IMR-90 (cell line): ENCODE measurements around the gene EFHC2. TPM values are rescaled to one million over a fixed set of nuclear protein-coding genes. Genes with fewer than 3 reads are reported as not detected.

Experiments used
- ATAC-seq: fragments of 200-7000 bp; cut with Tn5 transposase; 2 replicates; pipeline ENCODE4 v1.9.1; 2020; ENCODE audit warnings: low read depth, mild to moderate bottlenecking, moderate library complexity
- BruUV-seq: library from RNA; stranded (reverse); fragments of 400-500 nt; replicated peaks from 2 replicates; lab custom pipeline; 2021; lab: Mats Ljungman, UMichigan
- CTCF ChIA-PET: fragments of 300-600 bp; formaldehyde crosslinking; extraction: SDS; loops from one replicate; lab custom pipeline; 2021; ENCODE audit warnings: antibody characterized with exemption; lab: Yijun Ruan, JAX
- POLR2A ChIA-PET: fragments of 300-600 bp; sonication (Branson Sonifier 250); formaldehyde crosslinking; loops from one replicate; lab custom pipeline; 2022; ENCODE audit warnings: antibody characterized with exemption; ENCODE audit not compliant: unreplicated experiment; lab: Charles Lee
- DNase-seq: peaks from one replicate; pipeline ENCODE4 v3.0.0; 2013
- H2AFZ ChIP-seq: replicated peaks from 2 replicates; pipeline ENCODE3; 2013; ENCODE audit warnings: low read length, mild to moderate bottlenecking; ENCODE audit not compliant: poor library complexity
- H2AK5ac ChIP-seq: 2 replicates; pipeline ENCODE4 v1.6.1; 2013; ENCODE audit warnings: low read depth, low read length, inconsistent platforms
- H2AK9ac ChIP-seq: replicated peaks from 2 replicates; pipeline ENCODE3; 2013; ENCODE audit warnings: mild to moderate bottlenecking, low read depth, low read length, moderate library complexity; ENCODE audit not compliant: poor library complexity
- H2BK120ac ChIP-seq: 2 replicates; pipeline ENCODE4 v1.6.1; 2013; ENCODE audit warnings: low read depth, low read length, inconsistent platforms
- H2BK15ac ChIP-seq: 3 replicates; pipeline ENCODE4 v1.6.1; 2013; ENCODE audit warnings: low read depth, low read length, inconsistent platforms
- H2BK20ac ChIP-seq: 2 replicates; pipeline ENCODE4 v1.6.1; 2013; ENCODE audit warnings: low read depth, mild to moderate bottlenecking, inconsistent platforms, low read length, moderate library complexity
- H2BK5ac ChIP-seq: 2 replicates; pipeline ENCODE4 v1.6.1; 2013; ENCODE audit warnings: mild to moderate bottlenecking, low read depth, low read length, inconsistent platforms; ENCODE audit not compliant: poor library complexity, severe bottlenecking
- H3K14ac ChIP-seq: replicated peaks from 2 replicates; pipeline ENCODE4 v1.6.1; 2013; ENCODE audit warnings: low read depth, low read length, inconsistent platforms
- H3K18ac ChIP-seq: 2 replicates; pipeline ENCODE4 v1.6.1; 2013; ENCODE audit warnings: low read depth, low read length, control low read depth
- H3K23ac ChIP-seq: 2 replicates; pipeline ENCODE4 v1.6.1; 2013; ENCODE audit warnings: low read depth, low read length, inconsistent platforms
- H3K27ac ChIP-seq: 2 replicates; pipeline ENCODE4 v1.5.1; 2013; ENCODE audit warnings: mild to moderate bottlenecking, control low read depth, low read length; ENCODE audit not compliant: insufficient read depth
- H3K27me3 ChIP-seq: 2 replicates; pipeline ENCODE4 v1.6.1; 2013; ENCODE audit warnings: low read length; ENCODE audit not compliant: control insufficient read depth, insufficient read depth
- H3K36me3 ChIP-seq: 2 replicates; pipeline ENCODE4 v1.6.1; 2013; ENCODE audit warnings: low read length, mixed read lengths; ENCODE audit not compliant: control insufficient read depth, insufficient read depth
- H3K4ac ChIP-seq: 2 replicates; pipeline ENCODE4 v1.6.1; 2013; ENCODE audit warnings: low read depth, low read length, inconsistent platforms
- H3K4me1 ChIP-seq: 2 replicates; pipeline ENCODE4 v1.6.1; 2013; ENCODE audit warnings: low read length, mixed read lengths; ENCODE audit not compliant: control insufficient read depth, insufficient read depth
- H3K4me2 ChIP-seq: 2 replicates; pipeline ENCODE4 v1.6.1; 2013; ENCODE audit warnings: low read depth, mild to moderate bottlenecking, control low read depth, low read length, moderate library complexity
- H3K4me3 ChIP-seq: 2 replicates; pipeline ENCODE4 v1.5.1; 2013; ENCODE audit warnings: low read depth, mild to moderate bottlenecking, control low read depth, low read length, moderate library complexity; ENCODE audit not compliant: insufficient read depth
- H3K56ac ChIP-seq: 2 replicates; pipeline ENCODE4 v1.6.1; 2013; ENCODE audit warnings: low read length, inconsistent platforms; ENCODE audit not compliant: insufficient read depth; ENCODE audit errors: extremely low read depth
- H3K79me1 ChIP-seq, 2 experiments: 2 replicates each; pipeline ENCODE4 v1.6.1; 2013; ENCODE audit warnings: low read length in 2 of 2, inconsistent platforms in 1 of 2, low read depth in 1 of 2
- H3K9ac ChIP-seq: 2 replicates; pipeline ENCODE4 v1.6.1; 2013; ENCODE audit warnings: low read depth, low read length, control low read depth
- H3K9me1 ChIP-seq: 2 replicates; pipeline ENCODE4 v1.6.1; 2013; ENCODE audit warnings: low read length, inconsistent platforms; ENCODE audit not compliant: insufficient read depth
- H3K9me3 ChIP-seq: 2 replicates; pipeline ENCODE4 v1.6.1; 2013; ENCODE audit warnings: low read length; ENCODE audit not compliant: control insufficient read depth, insufficient read depth
- H4K20me1 ChIP-seq: 2 replicates; pipeline ENCODE4 v1.6.1; 2013; ENCODE audit warnings: low read length, inconsistent platforms; ENCODE audit not compliant: insufficient read depth
- H4K5ac ChIP-seq: 2 replicates; pipeline ENCODE4 v1.6.1; 2013; ENCODE audit warnings: mild to moderate bottlenecking, low read depth, low read length, control low read depth
- H4K8ac ChIP-seq, 2 experiments: 2 replicates each; pipeline ENCODE4 v1.6.1; 2013; ENCODE audit warnings: low read depth in 2 of 2, low read length in 2 of 2, control low read depth in 1 of 2, inconsistent platforms in 1 of 2
- H4K91ac ChIP-seq: 2 replicates; pipeline ENCODE4 v1.6.1; 2013; ENCODE audit warnings: low read depth, low read length, inconsistent platforms; ENCODE audit not compliant: insufficient read depth
- BHLHE40 ChIP-seq: fragments of 150-350 bp; IDR thresholded peaks from 2 replicates; pipeline ENCODE4 v1.6.1; 2016; ENCODE audit warnings: mild to moderate bottlenecking, low read depth, low read length
- CEBPB ChIP-seq: IDR thresholded peaks from 2 replicates; pipeline ENCODE4 v1.6.1; 2012; ENCODE audit warnings: low read depth, low read length, improper control_type of control experiment
- CHD1 ChIP-seq: IDR thresholded peaks from 2 replicates; pipeline ENCODE4 v1.6.1; 2012; ENCODE audit warnings: low read depth, low read length, improper control_type of control experiment
- CTCF ChIP-seq: conservative IDR thresholded peaks from 2 replicates; pipeline ENCODE4 v1.5.1; 2012; ENCODE audit warnings: mild to moderate bottlenecking, low read depth, low read length, improper control_type of control experiment
- ELK1 ChIP-seq: fragments of 150-350 bp; IDR thresholded peaks from 2 replicates; pipeline ENCODE4 v1.6.1; 2016; ENCODE audit warnings: low read depth, mild to moderate bottlenecking, low read length, moderate library complexity, borderline replicate concordance
- FOS ChIP-seq: fragments of 150-350 bp; IDR thresholded peaks from 2 replicates; pipeline ENCODE4 v1.6.1; 2016; ENCODE audit warnings: low read depth, low read length
- MAFK ChIP-seq: IDR thresholded peaks from 2 replicates; pipeline ENCODE4 v1.6.1; 2012; ENCODE audit warnings: low read depth, low read length, improper control_type of control experiment
- MAZ ChIP-seq: IDR thresholded peaks from 2 replicates; pipeline ENCODE4 v1.6.1; 2012; ENCODE audit warnings: low read depth, mild to moderate bottlenecking, low read length, improper control_type of control experiment, moderate library complexity, borderline replicate concordance
- MXI1 ChIP-seq: IDR thresholded peaks from 2 replicates; pipeline ENCODE4 v1.6.1; 2012; ENCODE audit warnings: low read depth, mild to moderate bottlenecking, low read length, moderate library complexity, borderline replicate concordance
- NFE2L2 ChIP-seq: fragments of 150-350 bp; IDR thresholded peaks from 2 replicates; pipeline ENCODE4 v1.6.1; 2016; ENCODE audit warnings: low read depth, mild to moderate bottlenecking, low read length
- POLR2A ChIP-seq: IDR thresholded peaks from 2 replicates; pipeline ENCODE4 v1.6.1; 2012; ENCODE audit warnings: mild to moderate bottlenecking, low read depth, low read length
- RAD21 ChIP-seq: IDR thresholded peaks from 2 replicates; pipeline ENCODE4 v1.6.1; 2012; ENCODE audit warnings: low read length, improper control_type of control experiment
- RCOR1 ChIP-seq: IDR thresholded peaks from 2 replicates; pipeline ENCODE4 v1.6.1; 2012; ENCODE audit warnings: mild to moderate bottlenecking, low read length, improper control_type of control experiment; ENCODE audit not compliant: insufficient replicate concordance
- RFX5 ChIP-seq: IDR thresholded peaks from 2 replicates; pipeline ENCODE4 v1.8.0; 2012; ENCODE audit warnings: low read depth, mild to moderate bottlenecking, low read length, moderate library complexity
- SMC3 ChIP-seq: fragments of 150-350 bp; IDR thresholded peaks from 2 replicates; pipeline ENCODE4 v1.6.1; 2016; ENCODE audit warnings: low read depth, mild to moderate bottlenecking, antibody characterized with exemption, low read length, moderate library complexity
- dilution Hi-C: fragments of 300-500 bp; cut with HindIII; formaldehyde crosslinking; loops from one replicate; pipeline ENCODE4 v1.14.3; 2018; ENCODE audit warnings: low sequenced_read_pairs; ENCODE audit not compliant: unreplicated experiment
- in situ Hi-C: fragments of 300-500 bp; cut with MboI; formaldehyde crosslinking; loops from 3 replicates; pipeline ENCODE4 v1.14.3; 2019; ENCODE audit warnings: low sequenced_read_pairs, inconsistent platforms, mixed read lengths
- intact Hi-C: fragments of 100-400 bp; cut with micrococcal nuclease; formaldehyde crosslinking; loops from 2 replicates; pipeline ENCODE4 v1.10.0; 2022
- polyA plus RNA-seq, 3 experiments: library from polyadenylated mRNA; depleted of rRNA; stranded (reverse); fragments of >200 nt; gene quantifications; 2 replicates each; pipeline ENCODE4 v1.2.3, GENCODE V29; 2012; ENCODE audit warnings: low replicate concordance in 1 of 3
- total RNA-seq: library from RNA; depleted of rRNA; stranded (reverse); fragments of >200 nt; gene quantifications from 2 replicates; pipeline ENCODE4 v1.2.3, GENCODE V29; 2012
- TF ChIP-seq, protein P1 (sequence below): fragments of 150-350 bp; IDR thresholded peaks from 2 replicates; pipeline ENCODE4 v1.6.1; 2017; ENCODE audit warnings: mild to moderate bottlenecking, antibody characterized with exemption, low read length, low read depth

Gene EFHC2
- total and polyA plus RNA-seq, 2 of the 4 experiments (the other 2 are of a cell fraction), result 0.18 to 0.24 TPM

- ATAC-seq, result no peak
- H3K56ac ChIP-seq, result no peak overlapping the region
- no peaks in the 10 kb centered on the region for H3K9me3 ChIP-seq
Observed at GRCh38 chrX:44280116-44280515, 63.4 kb downstream of the EFHC2 start.

More at GRCh38 chrX:44280116-44280515, 63.4 kb downstream of the EFHC2 start:
- Histone ChIP-seq H4K20me1 (no peaks in the 10 kb centered on the region), H2BK20ac (no peak overlapping the region), H3K79me1 (no peaks in the 10 kb centered on the region), H4K91ac (no peak overlapping the region), H3K18ac (no peak overlapping the region), H3K9ac (no peak overlapping the region), H3K27me3 (peaks cover 2% of the 10 kb centered on the region; the same call in 1 of the 2 replicates), H2BK5ac (no peak overlapping the region), H3K27ac (no peak overlapping the region), H3K9me1 (no peaks in the 10 kb centered on the region), H3K4me3 (no peak overlapping the region), H3K4ac (no peak overlapping the region), H3K4me2 (no peak overlapping the region), H3K23ac (no peak overlapping the region), H2BK120ac (no peak overlapping the region), H2BK15ac (no peak overlapping the region), H3K36me3 (no peaks in the 10 kb centered on the region), H2AK9ac (no peak overlapping the region), H3K4me1 (no peaks in the 10 kb centered on the region), H2AFZ (no peak overlapping the region), H2AK5ac (no peak overlapping the region), H4K8ac (no peak overlapping the region), H4K5ac (no peak overlapping the region), H3K14ac (no peak overlapping the region)
- no peak for DNase-seq
- ChIA-PET CTCF (no interaction called here), POLR2A (no interaction called here)
- in situ Hi-C loops (no loop called here), intact Hi-C loops (no loop called here), dilution Hi-C loops (no loop called here)
- no TSS peak for BruUV-seq
- TF ChIP-seq, protein P1, sequence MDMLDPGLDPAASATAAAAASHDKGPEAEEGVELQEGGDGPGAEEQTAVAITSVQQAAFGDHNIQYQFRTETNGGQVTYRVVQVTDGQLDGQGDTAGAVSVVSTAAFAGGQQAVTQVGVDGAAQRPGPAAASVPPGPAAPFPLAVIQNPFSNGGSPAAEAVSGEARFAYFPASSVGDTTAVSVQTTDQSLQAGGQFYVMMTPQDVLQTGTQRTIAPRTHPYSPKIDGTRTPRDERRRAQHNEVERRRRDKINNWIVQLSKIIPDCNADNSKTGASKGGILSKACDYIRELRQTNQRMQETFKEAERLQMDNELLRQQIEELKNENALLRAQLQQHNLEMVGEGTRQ, result no peak
- TF ChIP-seq RFX5, result no peak
- no peak for TF ChIP-seq FOS
- TF ChIP-seq CTCF, result no peak
- no peak for TF ChIP-seq MXI1
- no peak for TF ChIP-seq MAZ
- TF ChIP-seq POLR2A, result no peak
- TF ChIP-seq CHD1, result no peak
- no peak for TF ChIP-seq BHLHE40
- TF ChIP-seq RAD21, result no peak
- no peak for TF ChIP-seq MAFK
- no peak for TF ChIP-seq SMC3
- TF ChIP-seq RCOR1, result no peak
- no peak for TF ChIP-seq ELK1
- TF ChIP-seq CEBPB, result no peak
- TF ChIP-seq NFE2L2, result no peak
